GM19351 (cell line): ENCODE results near the gene NCAM2.
"Not testable (repeated sequence)": the region's sequence is repeated elsewhere in the genome, so short reads cannot be mapped to it uniquely, and the experiment has no call there.

Experiments used
- ATAC-seq: cut with Tn5 transposase; IDR thresholded peaks from one replicate; pipeline ENCODE4 v1.9.1; 2021; ENCODE audit warnings: mild to moderate bottlenecking, moderate library complexity; ENCODE audit not compliant: unreplicated experiment

Gene NCAM2

GRCh38 chr21:21291883-21292569 is 293.8 kb downstream of the NCAM2 start:
- ATAC-seq, result no peak

- no peak for ATAC-seq
Observed at GRCh38 chr21:21295303-21295702, 297.1 kb downstream of the NCAM2 start.

- no peak for ATAC-seq
Observed at GRCh38 chr21:21297211-21297610, 299.0 kb downstream of the NCAM2 start.

GRCh38 chr21:21301013-21301412 is 302.8 kb downstream of the NCAM2 start:
- ATAC-seq, result no peak

- no peak for ATAC-seq
Observed at GRCh38 chr21:21309510-21309909, 311.3 kb downstream of the NCAM2 start.

- ATAC-seq, result no peak
Observed at GRCh38 chr21:21324297-21324696, 326.1 kb downstream of the NCAM2 start.

- no peak for ATAC-seq
Observed at GRCh38 chr21:21332492-21332891, 334.3 kb downstream of the NCAM2 start.

GRCh38 chr21:21341041-21341440 is 342.8 kb downstream of the NCAM2 start:
- no peak for ATAC-seq

- ATAC-seq, result no peak
Observed at GRCh38 chr21:21345296-21345695, 347.1 kb downstream of the NCAM2 start.

- ATAC-seq, result no peak
Observed at GRCh38 chr21:21345872-21346271, 347.7 kb downstream of the NCAM2 start.

GRCh38 chr21:21366277-21366676 is 368.1 kb downstream of the NCAM2 start:
- ATAC-seq, result no peak

GRCh38 chr21:21367583-21367982 is 369.4 kb downstream of the NCAM2 start:
- no peak for ATAC-seq

GRCh38 chr21:21373969-21374368 is 375.8 kb downstream of the NCAM2 start:
- no peak for ATAC-seq

- no peak for ATAC-seq
Observed at GRCh38 chr21:21383126-21383525, 384.9 kb downstream of the NCAM2 start.

- ATAC-seq, result no peak
Observed at GRCh38 chr21:21384977-21385376, 386.8 kb downstream of the NCAM2 start.

GRCh38 chr21:21385404-21385803 is 387.2 kb downstream of the NCAM2 start:
- ATAC-seq, result no peak

- no peak for ATAC-seq
Observed at GRCh38 chr21:21387916-21388315, 389.7 kb downstream of the NCAM2 start.

GRCh38 chr21:21394064-21394463 is 395.9 kb downstream of the NCAM2 start:
- no peak for ATAC-seq

GRCh38 chr21:21396424-21396823 is 398.2 kb downstream of the NCAM2 start:
- ATAC-seq, result no peak

- no peak for ATAC-seq
Observed at GRCh38 chr21:21397464-21397863, 399.3 kb downstream of the NCAM2 start.

GRCh38 chr21:21401444-21401843 is 403.2 kb downstream of the NCAM2 start:
- no peak for ATAC-seq

GRCh38 chr21:21402187-21402586 is 404.0 kb downstream of the NCAM2 start:
- not testable (repeated sequence) for ATAC-seq

GRCh38 chr21:21404261-21404660 is 406.1 kb downstream of the NCAM2 start:
- peak; percentile 73 for ATAC-seq
